ENCODE results near the gene PTGIS. TPM values are rescaled to one million over a fixed set of nuclear protein-coding genes. Genes with fewer than 3 reads are reported as not detected.

PTGIS gene
- total and polyA plus RNA-seq, 2 donors (not counting 3 experiments of a cell fraction or from before 2014, with no cell fraction given), result 6.2 to 11.8 TPM

DNA sequence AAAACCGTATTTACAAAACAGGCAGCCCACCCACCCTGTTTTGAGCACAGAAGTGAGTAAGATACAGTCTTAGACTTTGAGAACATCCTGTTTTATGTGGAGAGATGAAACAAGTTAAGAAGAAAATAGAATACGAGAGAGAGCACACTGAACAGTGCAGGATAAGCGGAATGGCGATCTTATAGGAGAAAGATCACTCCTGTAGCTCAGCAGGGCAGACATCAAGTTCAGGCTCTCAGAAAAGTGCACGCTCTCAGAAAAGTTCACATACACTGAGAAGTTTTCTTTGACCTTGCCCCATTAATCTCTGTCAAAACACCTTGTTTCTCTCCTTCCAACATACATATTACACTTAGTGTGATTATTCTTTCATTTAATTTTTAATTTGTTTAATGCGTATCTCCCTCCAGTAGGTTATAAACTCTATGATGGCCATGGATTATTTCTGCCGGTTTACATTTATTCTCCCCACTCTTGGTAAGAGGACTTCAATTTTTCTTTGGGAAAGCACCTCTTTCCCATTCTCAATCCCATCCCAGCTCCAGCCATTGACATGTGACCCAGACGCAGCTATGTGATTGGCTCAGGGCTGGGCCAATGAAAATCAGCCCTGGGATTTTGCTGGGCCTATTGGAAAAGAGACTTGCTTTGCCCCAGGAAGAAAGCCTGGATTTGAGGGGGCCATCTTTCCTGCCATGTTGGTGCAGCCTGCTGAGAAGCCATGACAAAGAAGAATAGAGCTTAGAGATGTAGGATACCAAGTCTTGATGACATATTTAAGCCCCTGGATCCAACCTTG, 101.6 kb downstream of the PTGIS start:
- Histone ChIP-seq H3K4me2 (ENCODE audit: insufficient read depth, low read length) (no peak overlapping the region), H3K27ac (ENCODE audit: insufficient read depth, low read depth, low read length) (no peak overlapping the region), H3K4me3 (replicated peaks in 1 of 3; ENCODE audit: insufficient read depth in 1 of 3, low read depth in 1 of 3, low read length in 3 of 3) (no peak overlapping the region), H4K20me1 (replicated peaks; ENCODE audit: control insufficient read depth, extremely low read depth, insufficient read depth, low read length) (no peaks in the 10 kb centered on the region), H3K9ac (replicated peaks; ENCODE audit: extremely low read depth, insufficient read depth, low read length) (no peak overlapping the region), H3K4me1 (ENCODE audit: control insufficient read depth, extremely low read depth, insufficient read depth, low read length) (no peaks in the 10 kb centered on the region), H3K9me3 (replicated peaks; ENCODE audit: control insufficient read depth, insufficient read depth, low read length) (no peaks in the 10 kb centered on the region), H3K36me3 (ENCODE audit: control insufficient read depth in 2 of 2, extremely low read depth in 1 of 2, insufficient read depth in 2 of 2, low read length in 2 of 2) (no peaks in the 10 kb centered on the region), H2AFZ (ENCODE audit: low read depth, low read length) (no peak overlapping the region), H3K79me2 (ENCODE audit: control insufficient read depth, insufficient read depth, low read length) (no peaks in the 10 kb centered on the region), H3K27me3 (ENCODE audit: control insufficient read depth in 2 of 2, insufficient read depth in 2 of 2, low read length in 2 of 2) (peaks cover 3 to 14% of the 10 kb centered on the region in 2 experiments), H3K9me1 (replicated peaks; ENCODE audit: control insufficient read depth, extremely low read depth, insufficient read depth, low read length) (no peaks in the 10 kb centered on the region)
- intact Hi-C loops (cut with micrococcal nuclease), result no loop called here
- no TSS peak for BruUV-seq (replicated peaks)
- dilution Hi-C loops (cut with MboI; ENCODE audit: extremely low pct_ligation_motif_present, low sequenced_read_pairs), result no loop called here
- FAIRE-seq, result no peak
- CTCF ChIA-PET, result interaction anchor here (1.3 kb wide), 1 partner anchor 19 kb away, joined by 4 read pairs; no protein-coding TSS in a partner anchor
- POLR2A ChIA-PET, result no interaction called here
- TF ChIP-seq POLR2AphosphoS5 (IDR thresholded peaks at IDR 0.05; ENCODE audit: insufficient read depth, low read depth, low read length) (no peak), EZH2 (IDR thresholded peaks at IDR 0.05; ENCODE audit: borderline replicate concordance, low read depth, low read length, severe bottlenecking) (no peak)
- TF ChIP-seq, protein P1, sequence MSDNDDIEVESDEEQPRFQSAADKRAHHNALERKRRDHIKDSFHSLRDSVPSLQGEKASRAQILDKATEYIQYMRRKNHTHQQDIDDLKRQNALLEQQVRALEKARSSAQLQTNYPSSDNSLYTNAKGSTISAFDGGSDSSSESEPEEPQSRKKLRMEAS (IDR thresholded peaks at IDR 0.05; ENCODE audit: insufficient read depth, insufficient read length), result no peak
- DNase-seq (ENCODE audit: low read depth, low spot score), result no peak

DNA sequence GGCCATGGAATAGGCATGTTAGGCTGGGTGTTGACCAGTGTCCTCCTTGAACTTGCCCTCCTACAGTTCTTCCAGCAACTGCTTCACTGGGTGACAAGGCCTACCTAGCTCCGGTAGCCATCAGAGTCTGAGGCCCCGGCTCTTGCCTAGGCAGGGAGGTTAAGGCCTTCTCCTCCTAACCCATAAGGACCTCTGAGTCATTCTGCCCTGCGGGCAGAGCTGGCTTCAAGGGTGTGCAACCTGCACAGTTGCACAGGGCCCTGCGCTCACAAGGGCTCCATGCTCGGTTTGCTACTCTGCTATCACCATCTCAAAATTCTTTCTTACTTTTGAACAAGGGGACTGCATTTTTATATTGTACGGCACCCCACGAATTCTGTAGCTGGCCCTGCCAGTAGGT, 103.4 kb downstream of the PTGIS start:
- DNase-seq (ENCODE audit: low read depth, low spot score) (no peak), FAIRE-seq (no peak)
- Histone ChIP-seq H3K79me2 (ENCODE audit: control insufficient read depth, insufficient read depth, low read length) (no peaks in the 10 kb centered on the region), H2AFZ (ENCODE audit: low read depth, low read length) (no peak overlapping the region), H3K4me1 (ENCODE audit: control insufficient read depth, extremely low read depth, insufficient read depth, low read length) (no peaks in the 10 kb centered on the region), H4K20me1 (replicated peaks; ENCODE audit: control insufficient read depth, extremely low read depth, insufficient read depth, low read length) (no peaks in the 10 kb centered on the region), H3K27me3 (ENCODE audit: control insufficient read depth in 2 of 2, insufficient read depth in 2 of 2, low read length in 2 of 2) (peaks cover 0 to 2% of the 10 kb centered on the region in 2 experiments), H3K9ac (replicated peaks; ENCODE audit: extremely low read depth, insufficient read depth, low read length) (no peak overlapping the region), H3K4me2 (ENCODE audit: insufficient read depth, low read length) (no peak overlapping the region), H3K36me3 (ENCODE audit: control insufficient read depth in 2 of 2, extremely low read depth in 1 of 2, insufficient read depth in 2 of 2, low read length in 2 of 2) (no peaks in the 10 kb centered on the region), H3K4me3 (replicated peaks in 1 of 3; ENCODE audit: insufficient read depth in 1 of 3, low read depth in 1 of 3, low read length in 3 of 3) (no peak overlapping the region), H3K9me3 (replicated peaks; ENCODE audit: control insufficient read depth, insufficient read depth, low read length) (no peaks in the 10 kb centered on the region), H3K9me1 (replicated peaks; ENCODE audit: control insufficient read depth, extremely low read depth, insufficient read depth, low read length) (no peaks in the 10 kb centered on the region), H3K27ac (ENCODE audit: insufficient read depth, low read depth, low read length) (no peak overlapping the region)
- ChIA-PET CTCF (no interaction called here), POLR2A (no interaction called here)
- BruUV-seq (replicated peaks), result no TSS peak
- dilution Hi-C loops (cut with MboI; ENCODE audit: extremely low pct_ligation_motif_present, low sequenced_read_pairs) (no loop called here), intact Hi-C loops (cut with micrococcal nuclease) (no loop called here)
- TF ChIP-seq GATA2 (IDR thresholded peaks at IDR 0.05; ENCODE audit: insufficient read depth, insufficient read length, low read depth, low read length) (no peak), JUN (IDR thresholded peaks at IDR 0.05; ENCODE audit: borderline replicate concordance, insufficient read depth, insufficient read length, low read depth) (no peak), MYC (IDR thresholded peaks at IDR 0.05; ENCODE audit: low read depth, low read length) (no peak), EZH2 (IDR thresholded peaks at IDR 0.05; ENCODE audit: borderline replicate concordance, low read depth, low read length, severe bottlenecking) (no peak), POLR2A (IDR thresholded peaks at IDR 0.05; ENCODE audit: low read depth, low read length) (no peak), FOS (IDR thresholded peaks at IDR 0.05; ENCODE audit: borderline replicate concordance, insufficient read depth, low read length) (no peak), POLR2AphosphoS5 (IDR thresholded peaks at IDR 0.05; ENCODE audit: insufficient read depth, low read depth, low read length) (no peak)
- TF ChIP-seq, protein P1 (IDR thresholded peaks at IDR 0.05; ENCODE audit: insufficient read depth, insufficient read length), result no peak
- TF ChIP-seq, protein P2, sequence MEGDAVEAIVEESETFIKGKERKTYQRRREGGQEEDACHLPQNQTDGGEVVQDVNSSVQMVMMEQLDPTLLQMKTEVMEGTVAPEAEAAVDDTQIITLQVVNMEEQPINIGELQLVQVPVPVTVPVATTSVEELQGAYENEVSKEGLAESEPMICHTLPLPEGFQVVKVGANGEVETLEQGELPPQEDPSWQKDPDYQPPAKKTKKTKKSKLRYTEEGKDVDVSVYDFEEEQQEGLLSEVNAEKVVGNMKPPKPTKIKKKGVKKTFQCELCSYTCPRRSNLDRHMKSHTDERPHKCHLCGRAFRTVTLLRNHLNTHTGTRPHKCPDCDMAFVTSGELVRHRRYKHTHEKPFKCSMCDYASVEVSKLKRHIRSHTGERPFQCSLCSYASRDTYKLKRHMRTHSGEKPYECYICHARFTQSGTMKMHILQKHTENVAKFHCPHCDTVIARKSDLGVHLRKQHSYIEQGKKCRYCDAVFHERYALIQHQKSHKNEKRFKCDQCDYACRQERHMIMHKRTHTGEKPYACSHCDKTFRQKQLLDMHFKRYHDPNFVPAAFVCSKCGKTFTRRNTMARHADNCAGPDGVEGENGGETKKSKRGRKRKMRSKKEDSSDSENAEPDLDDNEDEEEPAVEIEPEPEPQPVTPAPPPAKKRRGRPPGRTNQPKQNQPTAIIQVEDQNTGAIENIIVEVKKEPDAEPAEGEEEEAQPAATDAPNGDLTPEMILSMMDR (IDR thresholded peaks at IDR 0.05; ENCODE audit: extremely low read depth in 1 of 2, insufficient read depth in 1 of 2, low read depth in 1 of 2, low read length in 2 of 2), result no peak
